BJ (cell line): Measurements from ENCODE around the gene CERK. TPM values are rescaled to one million over a fixed set of nuclear protein-coding genes. Genes with fewer than 3 reads are reported as not detected.

Experiments
- CTCF ChIA-PET: fragments of 350-600 bp; formaldehyde crosslinking; extraction: SDS; loops from one replicate; lab custom pipeline; 2021; ENCODE audit warnings: antibody characterized with exemption, inconsistent platforms; lab: Yijun Ruan, JAX
- POLR2A ChIA-PET: fragments of 300-600 bp; sonication (Branson Sonifier 250); formaldehyde crosslinking; extraction: SDS; loops from one replicate; lab custom pipeline; 2021; ENCODE audit warnings: antibody characterized with exemption; lab: Charles Lee
- DNase-seq: peaks from one replicate; pipeline ENCODE4 v3.0.0-alpha.2; 2011; ENCODE audit warnings: low read depth
- H3K27me3 ChIP-seq: 2 replicates; pipeline ENCODE4 v1.6.0; 2011; ENCODE audit warnings: low read length; ENCODE audit not compliant: control insufficient read depth, insufficient read depth
- H3K36me3 ChIP-seq: 2 replicates; pipeline ENCODE4 v1.5.1; 2011; ENCODE audit warnings: low read length; ENCODE audit not compliant: control insufficient read depth, insufficient read depth
- H3K4me3 ChIP-seq: 2 replicates; pipeline ENCODE4 v1.5.1; 2011; ENCODE audit warnings: low read depth, mild to moderate bottlenecking, control low read depth, low read length
- polyA plus RNA-seq: library from polyadenylated mRNA; depleted of rRNA; stranded (reverse); fragments of >200 nt; gene quantifications from 2 replicates; pipeline ENCODE4 v1.2.3, GENCODE V29; 2011
- TF ChIP-seq, protein P1 (sequence below): IDR thresholded peaks from 2 replicates; pipeline ENCODE4 v1.5.1; 2011; ENCODE audit warnings: low read depth, mild to moderate bottlenecking, control low read depth, inconsistent platforms, low read length, moderate library complexity; ENCODE audit not compliant: insufficient read depth

Gene CERK
- polyA plus RNA-seq, 1 experiment = 32.6 TPM

DNA sequence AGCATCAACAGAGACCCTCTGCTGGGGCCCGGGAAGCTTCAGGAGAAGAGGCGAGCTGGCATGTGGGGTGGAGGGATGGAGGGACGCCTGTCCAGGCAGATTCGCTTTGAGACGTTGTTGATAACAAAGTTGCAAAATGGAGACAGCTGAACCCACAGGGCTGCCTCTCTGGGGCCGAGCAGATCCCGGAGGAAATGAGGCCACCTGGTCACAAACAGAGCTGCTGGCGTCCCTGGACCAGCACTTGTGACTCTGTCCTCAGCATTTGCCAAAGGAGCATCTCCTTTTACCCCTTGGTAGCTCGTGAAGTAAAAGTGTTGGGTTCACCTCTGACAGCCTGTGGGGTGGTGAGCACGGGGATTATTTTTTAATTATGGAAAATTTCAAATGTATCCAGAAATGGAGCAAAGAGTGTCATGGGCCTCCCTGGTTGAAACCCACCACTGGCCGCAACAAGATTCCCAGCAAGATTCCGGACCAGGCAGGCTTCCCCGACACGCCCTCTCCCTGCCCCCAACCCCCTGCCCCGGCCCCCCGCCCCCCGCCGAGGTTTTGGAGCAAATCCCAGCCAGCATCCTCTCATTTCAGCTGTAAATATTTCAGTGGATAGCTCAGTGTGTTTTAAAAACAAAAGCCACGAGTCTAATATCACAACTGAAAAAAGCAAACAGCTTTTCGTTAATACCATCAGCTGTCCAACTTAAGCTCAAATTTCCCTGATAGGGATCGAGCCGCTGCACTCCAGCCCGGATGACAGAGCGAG lies 97.6 kb downstream of the CERK start:
- Histone ChIP-seq H3K4me3 (no peak overlapping the region), H3K36me3 (peaks cover 1% of the 10 kb centered on the region), H3K27me3 (no peaks in the 10 kb centered on the region)
- TF ChIP-seq, protein P1, sequence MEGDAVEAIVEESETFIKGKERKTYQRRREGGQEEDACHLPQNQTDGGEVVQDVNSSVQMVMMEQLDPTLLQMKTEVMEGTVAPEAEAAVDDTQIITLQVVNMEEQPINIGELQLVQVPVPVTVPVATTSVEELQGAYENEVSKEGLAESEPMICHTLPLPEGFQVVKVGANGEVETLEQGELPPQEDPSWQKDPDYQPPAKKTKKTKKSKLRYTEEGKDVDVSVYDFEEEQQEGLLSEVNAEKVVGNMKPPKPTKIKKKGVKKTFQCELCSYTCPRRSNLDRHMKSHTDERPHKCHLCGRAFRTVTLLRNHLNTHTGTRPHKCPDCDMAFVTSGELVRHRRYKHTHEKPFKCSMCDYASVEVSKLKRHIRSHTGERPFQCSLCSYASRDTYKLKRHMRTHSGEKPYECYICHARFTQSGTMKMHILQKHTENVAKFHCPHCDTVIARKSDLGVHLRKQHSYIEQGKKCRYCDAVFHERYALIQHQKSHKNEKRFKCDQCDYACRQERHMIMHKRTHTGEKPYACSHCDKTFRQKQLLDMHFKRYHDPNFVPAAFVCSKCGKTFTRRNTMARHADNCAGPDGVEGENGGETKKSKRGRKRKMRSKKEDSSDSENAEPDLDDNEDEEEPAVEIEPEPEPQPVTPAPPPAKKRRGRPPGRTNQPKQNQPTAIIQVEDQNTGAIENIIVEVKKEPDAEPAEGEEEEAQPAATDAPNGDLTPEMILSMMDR = no peak
- CTCF ChIA-PET = no interaction called here
- POLR2A ChIA-PET = no interaction called here
- no peak for DNase-seq

DNA sequence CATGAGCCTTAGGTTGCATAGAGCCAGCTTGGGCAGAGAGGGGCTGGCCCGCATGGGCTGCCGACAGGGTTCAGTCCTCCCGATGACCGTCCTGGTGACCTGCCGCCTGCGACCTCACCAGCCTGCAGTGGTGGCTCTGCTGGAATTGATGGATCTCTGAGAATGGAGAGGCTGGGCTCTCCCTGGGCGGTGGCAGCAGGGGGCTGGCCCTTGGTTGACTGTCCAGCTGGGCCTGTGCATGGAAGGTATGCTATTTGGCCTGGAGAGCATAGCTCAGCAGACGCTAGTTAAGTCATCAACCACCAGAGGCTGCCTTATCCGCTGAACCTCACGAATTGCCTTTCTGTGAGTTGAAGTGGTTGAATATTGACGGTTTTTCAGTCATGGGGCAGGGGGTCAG lies 98.2 kb downstream of the CERK start:
- ChIA-PET CTCF (no interaction called here), POLR2A (no interaction called here)
- Histone ChIP-seq H3K4me3 (no peak overlapping the region), H3K36me3 (peaks cover 1% of the 10 kb centered on the region), H3K27me3 (no peaks in the 10 kb centered on the region)
- TF ChIP-seq, protein P1 = no peak
- no peak for DNase-seq

DNA sequence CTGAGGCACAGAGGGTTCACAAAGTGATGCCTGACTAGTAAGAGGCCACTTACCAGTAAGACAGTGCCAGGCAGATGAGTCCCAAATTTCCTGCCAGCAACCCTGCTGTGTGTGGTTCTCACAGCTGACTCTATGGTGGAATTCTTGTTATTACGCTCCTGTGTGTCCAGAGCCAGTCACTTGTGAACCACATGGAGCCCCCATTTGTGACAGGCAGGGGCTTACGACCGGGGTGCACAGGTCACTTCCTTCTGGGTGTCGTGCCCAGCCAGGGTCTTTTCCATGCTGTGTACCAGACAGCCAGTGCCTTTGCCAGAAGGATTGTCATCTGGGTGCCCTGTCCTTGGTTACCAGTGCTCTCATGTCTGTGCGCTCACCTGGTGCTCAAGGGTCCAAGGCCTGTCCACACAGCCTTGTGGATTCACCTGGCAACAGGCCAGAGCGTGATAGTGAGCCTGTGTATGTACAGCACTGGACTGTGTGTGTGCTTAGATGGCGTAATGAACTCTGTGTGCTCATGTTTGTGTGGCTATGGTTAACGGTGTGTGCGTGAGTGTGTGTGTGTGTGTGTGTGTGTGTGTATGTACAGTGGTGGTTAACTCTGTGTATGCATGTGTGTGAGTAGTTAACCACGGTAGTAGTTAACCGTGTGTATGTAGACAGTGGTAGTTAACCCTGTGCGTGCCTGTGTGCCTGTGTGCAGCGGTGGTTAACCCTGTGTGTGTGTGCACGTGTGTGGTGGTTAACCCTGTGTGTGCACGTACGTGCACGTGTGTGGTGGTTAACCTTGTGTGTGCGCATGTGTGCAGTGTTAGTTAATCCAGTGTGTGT lies 99.2 kb downstream of the CERK start:
- TF ChIP-seq, protein P1 = no peak
- Histone ChIP-seq H3K27me3 (no peaks in the 10 kb centered on the region), H3K4me3 (no peak overlapping the region), H3K36me3 (peaks cover 1% of the 10 kb centered on the region)
- ChIA-PET POLR2A (no interaction called here), CTCF (no interaction called here)
- DNase-seq = no peak

DNA sequence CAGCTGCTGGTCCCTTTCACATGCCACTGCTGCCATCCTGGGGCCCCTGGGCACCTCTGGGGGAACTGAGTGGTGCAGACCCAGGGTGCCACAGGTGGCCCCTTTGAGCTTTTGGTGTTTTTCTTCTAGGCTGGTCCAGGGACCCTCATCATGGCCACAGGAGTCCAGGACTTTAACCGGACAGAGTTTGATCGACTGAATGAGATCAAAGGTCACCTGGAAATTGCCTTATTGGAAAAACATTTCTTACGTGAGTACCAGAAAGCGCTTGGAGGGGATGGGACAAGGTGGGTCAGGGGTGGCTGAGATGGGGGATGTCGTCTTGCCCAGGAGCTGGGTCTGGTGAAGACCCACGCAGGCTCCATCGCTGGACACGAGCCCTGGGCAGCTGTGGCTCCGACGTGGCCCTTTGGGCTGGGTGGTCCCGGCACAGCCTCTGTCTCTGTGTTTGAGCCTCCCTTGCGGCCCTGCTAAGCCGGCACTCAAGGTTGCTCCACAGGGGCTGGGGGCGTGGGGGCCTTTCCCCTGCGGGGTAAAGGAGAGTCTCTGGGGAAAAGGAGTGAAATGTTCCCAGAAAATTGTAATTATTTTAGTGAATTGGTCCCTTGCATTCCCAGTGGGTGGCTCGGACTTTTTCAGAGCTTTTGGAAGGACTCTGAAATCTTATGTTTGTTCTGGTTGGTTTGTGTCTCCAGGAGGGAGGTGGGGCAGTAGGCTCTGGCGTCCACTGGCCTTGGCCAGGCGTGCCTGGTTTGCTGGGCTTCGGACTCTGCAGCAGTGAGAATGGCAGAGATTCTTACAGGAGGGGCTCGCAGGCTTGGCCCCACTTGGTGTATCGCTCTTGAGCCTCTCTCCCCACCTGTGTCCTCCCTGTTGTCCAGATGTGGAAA lies 100.1 kb downstream of the CERK start:
- TF ChIP-seq, protein P1 = no peak
- DNase-seq = no peak
- POLR2A ChIA-PET = no interaction called here
- Histone ChIP-seq H3K27me3 (no peaks in the 10 kb centered on the region), H3K4me3 (no peak overlapping the region), H3K36me3 (peaks cover 1% of the 10 kb centered on the region)
- CTCF ChIA-PET = no interaction called here
